H1 (cell line): Measurements from ENCODE around the gene TWIST1. TPM values are rescaled to one million over a fixed set of nuclear protein-coding genes. Genes with fewer than 3 reads are reported as not detected.

ENCODE experiments used
- CTCF ChIA-PET: fragments of 300-600 bp; sonication (Branson Sonifier 250); formaldehyde crosslinking; loops from one replicate; lab custom pipeline; 2021; ENCODE audit not compliant: partially characterized antibody; lab: Charles Lee
- POLR2A ChIA-PET: fragments of 300-600 bp; sonication (Branson Sonifier 250); formaldehyde crosslinking; loops from one replicate; lab custom pipeline; 2021; ENCODE audit warnings: inconsistent platforms; ENCODE audit not compliant: partially characterized antibody; lab: Charles Lee
- DNase-seq, 2 experiments: peaks; one replicate each; pipeline versions ENCODE4 v3.0.0 to v3.0.0-alpha.2; 2010 to 2022; ENCODE audit warnings: low spot score in 2 of 2, low read depth in 1 of 2, mixed read lengths in 1 of 2
- FAIRE-seq: peaks from 2 replicates; lab custom pipeline; 2011; peaks lifted over from hg19 to GRCh38; lab: Jason Lieb, UNC
- H2AFZ ChIP-seq: 2 replicates; pipeline ENCODE4 v1.8.1; 2012; ENCODE audit warnings: low read length, inconsistent platforms
- H2AK5ac ChIP-seq: 2 replicates; pipeline ENCODE4 v1.6.1; 2013; ENCODE audit warnings: low read depth, low read length
- H2BK120ac ChIP-seq: replicated peaks from 2 replicates; pipeline ENCODE3; 2013; ENCODE audit warnings: low read depth, low read length, inconsistent platforms
- H2BK12ac ChIP-seq: 2 replicates; pipeline ENCODE4 v1.6.1; 2013; ENCODE audit warnings: low read depth, low read length
- H2BK15ac ChIP-seq: 2 replicates; pipeline ENCODE4 v1.6.1; 2013; ENCODE audit warnings: low read length
- H2BK20ac ChIP-seq: 2 replicates; pipeline ENCODE4 v1.6.1; 2013; ENCODE audit warnings: low read length
- H2BK5ac ChIP-seq: 2 replicates; pipeline ENCODE4 v1.6.1; 2013; ENCODE audit warnings: low read depth, low read length
- H3K14ac ChIP-seq: 2 replicates; pipeline ENCODE4 v1.6.1; 2013; ENCODE audit warnings: inconsistent platforms; ENCODE audit not compliant: insufficient read length
- H3K18ac ChIP-seq: 2 replicates; pipeline ENCODE4 v1.6.1; 2013; ENCODE audit warnings: low read length; ENCODE audit errors: extremely low read depth
- H3K23ac ChIP-seq: 2 replicates; pipeline ENCODE4 v1.6.1; 2013; ENCODE audit warnings: inconsistent platforms; ENCODE audit not compliant: insufficient read length
- H3K23me2 ChIP-seq: 2 replicates; pipeline ENCODE4 v1.6.1; 2013; ENCODE audit warnings: low read depth, low read length
- H3K27ac ChIP-seq: 2 replicates; pipeline ENCODE4 v1.6.1; 2011; ENCODE audit warnings: low read depth, low read length, inconsistent platforms
- H3K27me3 ChIP-seq, 4 experiments: replicated peaks in 1 of 4; 1 replicate in 1 of 4; 2 replicates in 3 of 4; pipeline versions ENCODE4 v1.6.1 to v1.8.1; 2011 to 2013; ENCODE audit warnings: low read length in 3 of 4, mild to moderate bottlenecking in 3 of 4, inconsistent platforms in 2 of 4, mixed read lengths in 2 of 4, moderate library complexity in 1 of 4; ENCODE audit not compliant: control insufficient read depth in 3 of 4, insufficient read depth in 3 of 4; ENCODE audit errors: extremely low read depth in 1 of 4
- H3K36me3 ChIP-seq, 4 experiments: 2 replicates each; pipeline versions ENCODE4 v1.6.1 to v1.8.1; 2011 to 2013; ENCODE audit warnings: mild to moderate bottlenecking in 4 of 4, low read length in 3 of 4, moderate library complexity in 2 of 4, control low read depth in 1 of 4, inconsistent platforms in 1 of 4; ENCODE audit not compliant: insufficient read depth in 4 of 4, control insufficient read depth in 2 of 4
- H3K4ac ChIP-seq: replicated peaks from 2 replicates; pipeline ENCODE3; 2013; ENCODE audit warnings: low read length, low read depth, mixed read lengths, inconsistent platforms; ENCODE audit not compliant: insufficient read length
- H3K4me1 ChIP-seq, 4 experiments: replicated peaks in 1 of 4; 1 replicate in 1 of 4; 2 replicates in 3 of 4; pipeline versions ENCODE4 v1.6.1 to v1.8.1; 2011 to 2013; ENCODE audit warnings: low read length in 3 of 4, inconsistent platforms in 2 of 4, mixed read lengths in 1 of 4; ENCODE audit not compliant: insufficient read depth in 4 of 4, control insufficient read depth in 3 of 4
- H3K4me2 ChIP-seq, 2 experiments: 2 replicates each; pipeline versions ENCODE4 v1.6.1 to v1.8.1; 2011 to 2013; ENCODE audit warnings: low read depth in 2 of 2, low read length in 2 of 2, control low read depth in 1 of 2, inconsistent platforms in 1 of 2, mild to moderate bottlenecking in 1 of 2; ENCODE audit not compliant: insufficient read depth in 1 of 2
- H3K4me3 ChIP-seq, 4 experiments: fragments of 200-600, 300-600 bp in 1 of 4; sonication (generic), shearing (Covaris generic), sonication (Bioruptor Twin) in 1 of 4; 2 replicates each; pipeline versions ENCODE4 v1.5.1 to v1.8.1; 2011 to 2016; ENCODE audit warnings: low read length in 4 of 4, low read depth in 3 of 4, control low read depth in 2 of 4, inconsistent platforms in 2 of 4, mild to moderate bottlenecking in 2 of 4, mixed read lengths in 1 of 4, moderate library complexity in 1 of 4; ENCODE audit not compliant: insufficient read depth in 2 of 4; ENCODE audit errors: extremely low read depth in 1 of 4
- H3K56ac ChIP-seq: replicated peaks from 2 replicates; pipeline ENCODE3; 2013; ENCODE audit warnings: low read depth, mild to moderate bottlenecking, mixed read lengths, low read length, inconsistent platforms; ENCODE audit not compliant: insufficient read length
- H3K79me1 ChIP-seq: 2 replicates; pipeline ENCODE4 v1.6.1; 2013; ENCODE audit warnings: low read depth, low read length, control low read depth
- H3K79me2 ChIP-seq, 2 experiments: 2 replicates each; pipeline versions ENCODE4 v1.6.1 to v1.8.1; 2012 to 2013; ENCODE audit warnings: low read length in 2 of 2, mild to moderate bottlenecking in 2 of 2, inconsistent platforms in 1 of 2; ENCODE audit not compliant: insufficient read depth in 2 of 2, control insufficient read depth in 1 of 2
- H3K9ac ChIP-seq, 4 experiments: replicated peaks in 1 of 4; 1 replicate in 1 of 4; 2 replicates in 3 of 4; pipeline versions ENCODE4 v1.6.1 to v1.8.1; 2011 to 2013; ENCODE audit warnings: low read depth in 3 of 4, low read length in 3 of 4, control low read depth in 2 of 4, mild to moderate bottlenecking in 2 of 4, moderate library complexity in 2 of 4, inconsistent platforms in 1 of 4; ENCODE audit errors: extremely low read depth in 1 of 4
- H3K9me3 ChIP-seq, 2 experiments: 2 replicates each; pipeline versions ENCODE4 v1.6.1 to v1.8.1; 2012 to 2013; ENCODE audit warnings: mild to moderate bottlenecking in 2 of 2, moderate library complexity in 2 of 2, control low read depth in 1 of 2, inconsistent platforms in 1 of 2, low read depth in 1 of 2, low read length in 1 of 2, mixed read lengths in 1 of 2; ENCODE audit not compliant: insufficient read depth in 2 of 2
- H4K20me1 ChIP-seq, 2 experiments: replicated peaks in 1 of 2; 2 replicates each; pipeline versions ENCODE3 to v1.8.1; 2011 to 2013; ENCODE audit warnings: inconsistent platforms in 2 of 2, low read length in 2 of 2, mild to moderate bottlenecking in 1 of 2; ENCODE audit not compliant: insufficient read depth in 2 of 2, control insufficient read depth in 1 of 2
- H4K5ac ChIP-seq: 2 replicates; pipeline ENCODE4 v1.6.1; 2013; ENCODE audit warnings: low read length, low read depth, mixed read lengths, inconsistent platforms; ENCODE audit not compliant: insufficient read length
- H4K8ac ChIP-seq: 2 replicates; pipeline ENCODE4 v1.8.0; 2013; ENCODE audit warnings: mild to moderate bottlenecking, moderate library complexity, low read length, inconsistent platforms; ENCODE audit not compliant: insufficient read depth; ENCODE audit errors: extremely low read depth
- H4K91ac ChIP-seq: replicated peaks from 2 replicates; pipeline ENCODE3; 2013; ENCODE audit warnings: low read length, mixed read lengths, inconsistent platforms; ENCODE audit not compliant: insufficient read length
- KDM1A ChIP-seq: fragments of 200-600, 300-600 bp; sonication (generic); IDR thresholded peaks from 2 replicates; pipeline ENCODE4 v1.7.1; 2016; ENCODE audit warnings: mild to moderate bottlenecking, low read length, borderline replicate concordance
- TAF1 ChIP-seq: IDR thresholded peaks from 2 replicates; pipeline ENCODE4 v1.6.1; 2011; ENCODE audit warnings: mild to moderate bottlenecking, low read depth, low read length
- WGBS, 2 experiments: shearing (Covaris generic) in 1 of 2; methylation state at CpG; one replicate each; pipeline versions ENCODE4 v1.1.6 to v1.1.7; 2013 to 2015; ENCODE audit warnings: low lambda C conversion rate in 2 of 2, mixed read lengths in 2 of 2, inconsistent platforms in 1 of 2, low coverage in 1 of 2, missing lambda C conversion rate in 1 of 2; ENCODE audit not compliant: insufficient replicate concordance in 2 of 2, insufficient coverage in 1 of 2, insufficient read length in 1 of 2; ENCODE audit errors: extremely low coverage in 1 of 2, missing lambda C conversion rate in 1 of 2; 5-methylcytosine and 5-hydroxymethylcytosine counted together
- polyA plus RNA-seq, 7 experiments: library from polyadenylated mRNA; depleted of rRNA in 3 of 7; stranded (reverse) in 5 of 7; unstranded in 2 of 7; fragments of >200 nt in 5 of 7; fragments of 200-250 nt in 2 of 7; gene quantifications; 1 replicate in 5 of 7; 2 replicates in 1 of 7; 4 replicates in 1 of 7; pipeline versions ENCODE4 v1.2.1 to v1.2.3, GENCODE V29; 2011 to 2013; ENCODE audit warnings: missing spikeins in 2 of 7, mixed read lengths in 2 of 7
- total RNA-seq: library from RNA; stranded (reverse); fragmentation: NEBNext Ultra II Directional; extraction: Animal tissue kit (Norgen Biotek cat#: 25700); gene quantifications from 2 replicates; pipeline ENCODE4 v1.2.1, GENCODE V29; 2021

The TWIST1 gene
- total and polyA plus RNA-seq, 2 of the 8 experiments (the other 6 are each of a cell fraction or from before 2014, with no cell fraction given): 0.29 to 0.52 TPM

DNA sequence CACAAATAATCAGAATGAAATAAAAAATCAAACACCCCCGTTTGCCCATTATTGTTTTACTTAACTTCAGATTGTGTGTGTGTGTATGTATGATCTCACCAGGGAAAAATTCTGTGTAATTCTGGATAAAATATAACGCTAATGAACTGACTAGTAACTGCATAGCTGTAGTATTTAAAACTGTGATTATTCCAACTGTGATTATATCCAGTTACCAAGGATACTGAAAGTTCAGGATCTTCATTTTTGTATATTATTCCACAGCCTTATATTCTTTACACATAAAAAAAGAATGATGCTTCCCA lies 2.9 kb downstream of the TWIST1 start:
- Histone ChIP-seq H3K27me3 (peaks cover 70 to 99% (median 91%) of the 10 kb centered on the region in 4 experiments), H3K79me2 (no peaks in the 10 kb centered on the region), H3K23ac (no peak overlapping the region), H3K36me3 (no peaks in the 10 kb centered on the region; a peak in 1 of 8 replicates), H3K4me2 (no peak overlapping the region), H3K18ac (no peak overlapping the region), H4K5ac (no peak overlapping the region), H3K4ac (no peak overlapping the region), H3K56ac (no peak overlapping the region), H3K23me2 (peaks cover 18% of the 10 kb centered on the region; the same call in 1 of the 2 replicates), H4K8ac (no peak overlapping the region), H3K79me1 (no peaks in the 10 kb centered on the region), H3K4me1 (peaks cover 12 to 32% (median 19%) of the 10 kb centered on the region in 4 experiments), H3K9ac (no peak overlapping the region), H2BK12ac (no peak overlapping the region), H2AK5ac (no peak overlapping the region), H4K20me1 (peaks cover 6 to 19% of the 10 kb centered on the region in 2 experiments), H4K91ac (no peak overlapping the region), H3K14ac (no peak overlapping the region), H2BK15ac (no peak overlapping the region), H2BK5ac (no peak overlapping the region), H3K9me3 (no peaks in the 10 kb centered on the region), H3K27ac (no peak overlapping the region), H2AFZ (no peak overlapping the region), H3K4me3 (no peak overlapping the region), H2BK20ac (no peak overlapping the region), H2BK120ac (no peak overlapping the region)
- WGBS, 2 experiments: 9% methylated on average over 2 of the region's 2 CpGs; no CpG with 5 or more reads in 1 of the 2 experiments
- ChIA-PET CTCF (interaction anchor here (1.4 kb wide), 1 partner anchor 44 kb away, joined by 5 read pairs; no protein-coding TSS in a partner anchor), POLR2A (interaction anchor here (0.9 kb wide), 1 partner anchor 31 kb away, joined by 3 read pairs; no protein-coding TSS in a partner anchor)
- no peak for FAIRE-seq
- no peak for DNase-seq
- TF ChIP-seq KDM1A (no peak), TAF1 (no peak)
